GM06990 (cell line): Measurements from ENCODE around the gene ZNF469.

Source experiments
- DNase-seq: peaks from one replicate; pipeline ENCODE4 v3.0.0-alpha.2; 2011; ENCODE audit not compliant: insufficient read length; ENCODE audit errors: extremely low read depth
- H3K27me3 ChIP-seq: replicated peaks from 2 replicates; pipeline ENCODE4 v1.6.0; 2011; ENCODE audit warnings: low read length; ENCODE audit not compliant: control insufficient read depth, insufficient read depth
- H3K36me3 ChIP-seq: 2 replicates; pipeline ENCODE4 v1.5.1; 2011; ENCODE audit warnings: low read length; ENCODE audit not compliant: control insufficient read depth, insufficient read depth
- H3K4me3 ChIP-seq: replicated peaks from 2 replicates; pipeline ENCODE4 v1.5.1; 2011; ENCODE audit warnings: low read depth, mild to moderate bottlenecking, control low read depth, low read length
- TF ChIP-seq, protein P1 (sequence below): IDR thresholded peaks from 2 replicates; pipeline ENCODE4 v1.5.1; 2011; ENCODE audit warnings: low read length, control low read depth, mild to moderate bottlenecking, inconsistent platforms; ENCODE audit not compliant: insufficient read depth, poor library complexity, severe bottlenecking

The ZNF469 gene

GRCh38 chr16:88392616-88393015, 9.9 kb downstream of the ZNF469 start:
- H3K27me3 ChIP-seq = no peaks in the 10 kb centered on the region; the same call in 1 of the 2 replicates
- DNase-seq = no peak
- H3K4me3 ChIP-seq = no peak overlapping the region
- H3K36me3 ChIP-seq = no peaks in the 10 kb centered on the region
- TF ChIP-seq, protein P1, sequence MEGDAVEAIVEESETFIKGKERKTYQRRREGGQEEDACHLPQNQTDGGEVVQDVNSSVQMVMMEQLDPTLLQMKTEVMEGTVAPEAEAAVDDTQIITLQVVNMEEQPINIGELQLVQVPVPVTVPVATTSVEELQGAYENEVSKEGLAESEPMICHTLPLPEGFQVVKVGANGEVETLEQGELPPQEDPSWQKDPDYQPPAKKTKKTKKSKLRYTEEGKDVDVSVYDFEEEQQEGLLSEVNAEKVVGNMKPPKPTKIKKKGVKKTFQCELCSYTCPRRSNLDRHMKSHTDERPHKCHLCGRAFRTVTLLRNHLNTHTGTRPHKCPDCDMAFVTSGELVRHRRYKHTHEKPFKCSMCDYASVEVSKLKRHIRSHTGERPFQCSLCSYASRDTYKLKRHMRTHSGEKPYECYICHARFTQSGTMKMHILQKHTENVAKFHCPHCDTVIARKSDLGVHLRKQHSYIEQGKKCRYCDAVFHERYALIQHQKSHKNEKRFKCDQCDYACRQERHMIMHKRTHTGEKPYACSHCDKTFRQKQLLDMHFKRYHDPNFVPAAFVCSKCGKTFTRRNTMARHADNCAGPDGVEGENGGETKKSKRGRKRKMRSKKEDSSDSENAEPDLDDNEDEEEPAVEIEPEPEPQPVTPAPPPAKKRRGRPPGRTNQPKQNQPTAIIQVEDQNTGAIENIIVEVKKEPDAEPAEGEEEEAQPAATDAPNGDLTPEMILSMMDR = no peak

DNA sequence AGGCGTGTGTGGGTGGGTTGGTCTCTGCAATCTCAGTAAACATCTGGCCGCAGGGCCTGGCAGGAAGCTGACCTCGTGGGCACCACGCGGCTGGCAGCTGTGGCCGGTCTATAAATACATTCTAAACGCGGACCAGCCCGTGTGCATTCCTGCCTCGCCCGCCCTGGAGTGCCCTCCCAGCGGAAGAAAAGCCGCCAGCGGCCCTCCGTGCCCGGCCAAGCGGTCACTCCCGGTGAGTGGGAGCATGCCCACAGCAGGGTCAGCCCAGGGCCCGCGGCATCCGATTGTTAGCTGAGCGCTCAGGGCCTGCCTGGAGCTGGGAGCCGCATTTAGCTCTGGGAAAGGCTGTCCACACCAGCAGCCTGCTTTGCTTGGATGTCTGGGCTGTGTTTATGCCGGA, 10.3 kb downstream of the ZNF469 start:
- TF ChIP-seq, protein P1 = no peak
- Histone ChIP-seq H3K36me3 (no peaks in the 10 kb centered on the region), H3K27me3 (peaks cover 1% of the 10 kb centered on the region; the same call in 1 of the 2 replicates), H3K4me3 (no peak overlapping the region)
- no peak for DNase-seq

DNA sequence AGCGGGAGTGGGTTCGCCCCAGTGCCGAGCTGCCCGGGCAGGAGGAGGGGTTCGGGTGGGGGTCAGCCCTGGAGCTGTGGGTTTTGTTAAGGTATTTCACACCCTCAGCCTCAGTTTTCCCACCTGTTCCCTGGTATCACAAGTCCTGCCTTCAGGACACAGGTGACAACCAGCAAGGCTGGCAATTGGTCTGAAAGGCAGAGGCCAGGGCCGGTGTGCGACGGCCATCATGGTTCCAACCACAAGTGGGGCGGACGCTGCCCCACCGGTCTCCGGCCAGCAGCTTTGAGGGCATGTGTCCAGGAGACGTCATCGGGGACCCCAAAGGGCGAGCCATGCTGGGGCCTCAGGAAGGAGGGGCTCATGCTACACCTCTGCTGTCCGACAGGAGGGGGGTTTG, 10.8 kb downstream of the ZNF469 start:
- no peaks in the 10 kb centered on the region for H3K36me3 ChIP-seq
- H3K4me3 ChIP-seq = no peak overlapping the region
- TF ChIP-seq, protein P1 = no peak
- peaks cover 1% of the 10 kb centered on the region; the same call in 1 of the 2 replicates for H3K27me3 ChIP-seq
- no peak for DNase-seq

DNA sequence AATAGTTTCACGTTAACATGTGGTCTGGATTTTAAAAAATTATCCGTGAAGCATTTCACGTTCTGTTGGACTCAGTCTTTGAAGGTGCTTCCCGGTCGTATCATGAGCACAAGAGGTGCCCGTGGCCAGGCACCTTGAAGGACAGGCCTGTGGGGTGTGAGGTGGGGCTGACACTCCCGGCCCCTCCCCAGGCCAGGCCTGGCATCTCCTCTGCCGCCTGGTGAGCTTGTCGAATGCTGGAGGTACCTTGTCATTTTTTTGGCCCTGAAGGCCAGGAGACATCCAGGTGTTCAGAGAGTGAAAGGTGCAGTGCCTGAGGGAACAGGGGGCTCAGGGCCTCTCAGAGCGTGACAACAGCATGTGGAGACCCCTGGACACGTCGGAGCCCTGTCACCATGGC, 11.7 kb downstream of the ZNF469 start:
- H3K4me3 ChIP-seq = no peak overlapping the region
- peaks cover 1% of the 10 kb centered on the region; the same call in 1 of the 2 replicates for H3K27me3 ChIP-seq
- H3K36me3 ChIP-seq = no peaks in the 10 kb centered on the region
- TF ChIP-seq, protein P1 = no peak
- DNase-seq = no peak

DNA sequence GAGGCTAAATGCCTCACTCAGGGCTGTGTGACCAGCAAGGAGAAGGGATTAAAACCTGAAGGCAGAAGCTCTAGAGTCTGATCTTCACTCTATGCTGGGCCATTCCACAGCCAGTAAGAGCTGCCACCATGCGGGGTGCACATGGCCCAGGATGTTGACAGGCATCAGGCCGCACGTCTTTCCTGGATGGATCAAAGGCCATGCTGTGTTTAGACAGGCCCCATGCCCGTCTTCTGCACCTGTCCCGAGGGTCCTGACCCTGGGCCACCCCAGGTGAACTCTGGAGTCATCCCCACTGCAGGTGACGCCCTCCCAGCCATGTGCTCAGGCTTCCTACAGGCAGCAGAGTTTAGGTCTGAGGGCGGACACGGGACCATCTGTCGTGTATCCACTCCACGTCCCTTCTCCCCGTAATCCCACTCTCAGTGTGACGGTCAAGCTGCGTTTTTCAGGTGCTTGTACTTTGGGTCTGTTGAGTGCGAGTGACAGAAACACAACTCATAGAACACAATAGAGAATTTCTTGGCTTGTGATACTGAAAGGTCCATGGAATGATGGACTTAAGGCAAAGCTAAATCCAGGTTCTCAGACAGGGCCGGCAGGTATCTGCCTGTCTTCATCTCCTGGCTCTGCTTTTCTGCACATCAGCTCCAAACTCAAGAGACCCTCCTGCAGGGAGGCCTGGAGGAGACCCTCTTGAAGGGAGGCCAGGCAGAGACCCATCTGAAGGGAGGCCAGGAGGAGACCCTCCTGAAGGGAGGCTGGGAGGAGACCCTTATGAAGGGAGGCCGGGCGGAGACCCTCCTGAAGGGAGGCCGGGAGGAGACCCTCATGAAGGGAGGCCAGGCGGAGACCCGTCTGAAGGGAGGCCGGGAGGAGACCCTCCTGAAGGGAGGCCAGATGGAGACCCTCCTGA, 13.2 kb downstream of the ZNF469 start:
- TF ChIP-seq, protein P1 = no peak
- Histone ChIP-seq H3K36me3 (no peaks in the 10 kb centered on the region), H3K4me3 (no peak overlapping the region), H3K27me3 (0 out of 2 replicates have a peak, but pooled peaks cover 1% of the 10 kb centered on the region)
- DNase-seq = no peak
